Osteocyte (in vitro differentiated cells): ENCODE measurements around the gene KLC3. TPM values are rescaled to one million over a fixed set of nuclear protein-coding genes. Genes with fewer than 3 reads are reported as not detected.

Experiments
- DNase-seq: peaks from one replicate; pipeline ENCODE4 v3.0.0; 2021; ENCODE audit warnings: mixed read lengths; ENCODE audit not compliant: unreplicated experiment; ENCODE audit errors: extremely low spot score
- H3K27ac Mint-ChIP-seq: one replicate; pipeline ENCODE4 v1.8.0; 2021; ENCODE audit warnings: mild to moderate bottlenecking, mixed read lengths; ENCODE audit not compliant: unreplicated experiment
- H3K27me3 Mint-ChIP-seq: one replicate; pipeline ENCODE4 v1.8.0; 2021; ENCODE audit warnings: mixed read lengths; ENCODE audit not compliant: unreplicated experiment
- H3K36me3 Mint-ChIP-seq: one replicate; pipeline ENCODE4 v1.8.0; 2021; ENCODE audit warnings: mixed read lengths; ENCODE audit not compliant: unreplicated experiment
- H3K4me1 Mint-ChIP-seq: one replicate; pipeline ENCODE4 v1.8.0; 2021; ENCODE audit warnings: mixed read lengths; ENCODE audit not compliant: unreplicated experiment
- H3K4me3 Mint-ChIP-seq: one replicate; pipeline ENCODE4 v1.8.0; 2021; ENCODE audit warnings: mild to moderate bottlenecking, moderate library complexity, mixed read lengths; ENCODE audit not compliant: unreplicated experiment
- H3K9me3 Mint-ChIP-seq: one replicate; pipeline ENCODE4 v1.8.0; 2021; ENCODE audit warnings: mixed read lengths; ENCODE audit not compliant: unreplicated experiment
- CTCF ChIP-seq: fragments of 200-600 bp; sonication (generic); IDR thresholded peaks from 2 replicates; pipeline ENCODE4 v1.5.0; 2021; ENCODE audit warnings: antibody characterized with exemption, mild to moderate bottlenecking, moderate library complexity
- total RNA-seq: library from RNA; stranded (reverse); gene quantifications from 2 replicates; pipeline ENCODE4 v1.2.1, GENCODE V29; 2021

The KLC3 gene
- total RNA-seq, 1 donor from 2014 or later, result not detected

DNA sequence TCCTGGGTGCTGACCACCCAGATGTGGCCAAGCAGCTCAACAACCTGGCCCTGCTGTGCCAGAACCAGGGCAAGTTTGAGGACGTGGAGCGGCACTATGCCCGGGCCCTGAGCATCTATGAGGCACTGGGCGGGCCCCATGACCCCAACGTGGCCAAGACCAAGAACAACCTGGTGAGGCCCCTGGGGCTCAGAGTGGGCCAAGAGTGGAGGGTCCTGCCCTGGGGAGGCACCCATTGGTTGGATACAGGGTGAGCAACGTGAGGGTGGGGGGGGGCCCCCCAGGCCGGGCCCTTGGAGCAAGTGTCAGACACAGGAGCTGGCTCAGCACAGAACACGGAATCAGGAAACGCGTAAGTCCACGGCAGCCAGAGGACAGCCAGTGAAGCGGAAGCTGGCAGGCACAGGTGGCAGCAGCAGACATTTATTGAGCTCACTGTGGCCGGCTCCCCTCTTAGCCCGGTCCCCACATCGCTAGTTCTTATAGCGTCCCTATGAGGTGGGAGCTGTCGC is 8.9 kb downstream of the KLC3 start:
- Mint-ChIP-seq H3K4me1 (no peaks in the 10 kb centered on the region), H3K27me3 (peaks cover 2% of the 10 kb centered on the region), H3K4me3 (no peak overlapping the region), H3K9me3 (no peaks in the 10 kb centered on the region), H3K36me3 (peaks cover 14% of the 10 kb centered on the region), H3K27ac (no peak overlapping the region)
- TF ChIP-seq CTCF, result no peak
- no peak for DNase-seq

GRCh38 chr19:45350477-45351058 is 10.0 kb downstream of the KLC3 start:
- no peak for DNase-seq
- peaks cover 17% of the 10 kb centered on the region for H3K36me3 Mint-ChIP-seq
- no peaks in the 10 kb centered on the region for H3K27me3 Mint-ChIP-seq
- no peaks in the 10 kb centered on the region for H3K9me3 Mint-ChIP-seq
- no peak overlapping the region for H3K4me3 Mint-ChIP-seq
- H3K4me1 Mint-ChIP-seq, result no peaks in the 10 kb centered on the region
- H3K27ac Mint-ChIP-seq, result no peak overlapping the region
- TF ChIP-seq CTCF, result no peak

DNA sequence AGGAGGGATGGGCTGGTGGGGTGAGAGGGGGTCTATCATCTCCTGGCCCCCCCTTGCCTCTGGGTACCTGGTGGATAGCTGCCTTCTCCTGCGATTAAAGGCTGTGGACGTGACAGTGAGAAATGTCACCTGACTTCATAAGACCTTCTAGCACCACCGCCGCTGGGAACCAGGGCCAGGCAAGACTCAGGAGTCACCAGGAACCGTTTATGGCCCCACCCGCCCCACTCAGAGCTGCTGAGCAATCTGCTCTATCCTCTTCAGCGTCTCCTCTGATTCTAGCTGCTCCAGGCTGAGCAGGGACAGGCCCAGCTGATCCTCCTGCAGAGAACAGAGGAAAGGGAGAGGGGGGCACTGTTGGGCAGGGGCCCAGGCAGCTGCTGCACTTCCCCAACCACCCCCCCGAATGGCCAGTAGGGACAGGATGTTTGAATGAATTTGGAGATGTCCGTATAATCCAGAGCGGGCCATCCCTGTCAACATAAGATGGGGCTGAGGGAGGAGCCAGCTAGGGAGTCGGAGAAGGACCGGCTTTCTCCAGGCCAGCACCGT is 10.9 kb downstream of the KLC3 start:
- H3K27me3 Mint-ChIP-seq, result no peaks in the 10 kb centered on the region
- H3K4me3 Mint-ChIP-seq, result no peak overlapping the region
- peaks cover 18% of the 10 kb centered on the region for H3K36me3 Mint-ChIP-seq
- no peak for DNase-seq
- TF ChIP-seq CTCF, result no peak
- H3K9me3 Mint-ChIP-seq, result no peaks in the 10 kb centered on the region
- no peaks in the 10 kb centered on the region for H3K4me1 Mint-ChIP-seq
- H3K27ac Mint-ChIP-seq, result no peak overlapping the region

GRCh38 chr19:45352062-45352461 is 11.5 kb downstream of the KLC3 start:
- DNase-seq, result no peak
- Mint-ChIP-seq H3K4me3 (no peak overlapping the region), H3K9me3 (no peaks in the 10 kb centered on the region), H3K27me3 (no peaks in the 10 kb centered on the region), H3K27ac (no peak overlapping the region), H3K36me3 (peaks cover 21% of the 10 kb centered on the region), H3K4me1 (no peaks in the 10 kb centered on the region)
- no peak for TF ChIP-seq CTCF

- Mint-ChIP-seq H3K27me3 (no peaks in the 10 kb centered on the region), H3K9me3 (no peaks in the 10 kb centered on the region), H3K4me1 (no peaks in the 10 kb centered on the region), H3K27ac (no peak overlapping the region), H3K36me3 (peaks cover 21% of the 10 kb centered on the region), H3K4me3 (no peak overlapping the region)
- TF ChIP-seq CTCF, result no peak
- DNase-seq, result no peak
These were observed 11.9 kb downstream of the KLC3 start for GRCh38 chr19:45352471-45352870.
